Measurements from ENCODE around the gene EEF1AKMT2. TPM values are rescaled to one million over a fixed set of nuclear protein-coding genes. Genes with fewer than 3 reads are reported as not detected.
A peak's percentile ranks its signal among the peaks of the same experiment; 100 is the strongest.

Gene EEF1AKMT2
- polyA plus RNA-seq, 1 of the 3 experiments (the other 2 are of a cell fraction), result 14.0 TPM

DNA sequence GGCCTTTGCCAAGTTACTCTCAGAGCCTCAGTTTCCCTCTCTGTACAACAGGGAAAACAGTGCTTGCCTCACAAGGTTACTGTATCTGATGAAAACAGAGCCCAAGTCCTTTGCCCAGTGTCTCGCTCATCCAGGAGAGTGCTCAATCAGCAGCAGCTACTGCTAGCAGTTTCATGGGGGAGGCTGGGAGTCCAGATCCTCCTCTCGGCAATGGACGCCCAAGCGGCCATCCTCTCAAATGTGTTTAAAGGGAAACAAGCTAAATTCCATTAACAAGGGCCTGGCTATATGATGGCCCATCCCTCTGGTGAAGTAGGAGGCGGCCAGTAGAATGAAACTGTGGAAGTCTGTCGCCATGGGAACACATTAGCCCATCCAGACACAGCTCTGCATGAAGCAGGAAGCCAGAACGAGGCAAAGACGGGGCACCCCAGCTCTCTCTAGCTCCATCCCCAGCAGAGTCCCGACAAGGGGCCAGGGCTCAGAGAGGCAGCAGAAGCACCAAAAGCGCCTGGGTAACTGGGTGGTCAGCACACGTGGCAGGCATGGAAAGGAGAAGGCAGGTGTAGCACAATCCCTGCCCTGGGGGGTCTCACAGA, 82.7 kb downstream of the EEF1AKMT2 start (continued):
- TF ChIP-seq, protein P1, sequence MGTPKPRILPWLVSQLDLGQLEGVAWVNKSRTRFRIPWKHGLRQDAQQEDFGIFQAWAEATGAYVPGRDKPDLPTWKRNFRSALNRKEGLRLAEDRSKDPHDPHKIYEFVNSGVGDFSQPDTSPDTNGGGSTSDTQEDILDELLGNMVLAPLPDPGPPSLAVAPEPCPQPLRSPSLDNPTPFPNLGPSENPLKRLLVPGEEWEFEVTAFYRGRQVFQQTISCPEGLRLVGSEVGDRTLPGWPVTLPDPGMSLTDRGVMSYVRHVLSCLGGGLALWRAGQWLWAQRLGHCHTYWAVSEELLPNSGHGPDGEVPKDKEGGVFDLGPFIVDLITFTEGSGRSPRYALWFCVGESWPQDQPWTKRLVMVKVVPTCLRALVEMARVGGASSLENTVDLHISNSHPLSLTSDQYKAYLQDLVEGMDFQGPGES (IDR thresholded peaks at IDR 0.05; ENCODE audit: low read depth, low read length), result no peak
- TF ChIP-seq EP300 (IDR thresholded peaks at IDR 0.05; ENCODE audit: borderline replicate concordance in 1 of 2, low read depth in 1 of 2, low read length in 1 of 2), result no peak

DNA sequence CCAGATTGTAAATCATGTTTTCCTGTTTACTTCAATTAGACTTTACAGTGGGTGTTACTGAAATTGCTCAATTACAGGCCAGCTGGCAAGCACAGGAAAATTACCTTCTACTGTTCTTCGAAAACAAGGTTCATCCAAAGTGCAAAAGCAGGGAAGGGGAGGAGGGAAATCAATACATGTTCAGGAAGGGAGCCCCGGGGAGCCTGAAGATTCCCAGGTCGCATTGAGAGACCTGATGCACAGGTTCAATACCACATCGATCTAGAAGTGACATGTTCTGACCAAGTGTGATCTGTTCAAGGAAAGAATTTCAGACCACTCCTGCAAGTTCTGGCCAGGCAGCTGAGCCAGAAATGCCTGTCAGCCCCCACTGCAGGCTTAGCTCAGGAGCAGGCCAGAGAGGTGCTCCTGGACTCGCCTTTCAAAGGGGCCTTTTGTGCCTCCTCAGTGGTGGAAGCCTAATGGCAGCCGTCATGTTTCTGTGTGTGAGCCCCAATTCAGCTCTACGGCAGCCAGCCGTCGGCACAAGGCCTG, 83.4 kb downstream of the EEF1AKMT2 start:
- no peak overlapping the region for H3K4me2 ChIP-seq
- DNase-seq, result no peak
- H3K36me3 ChIP-seq (replicated peaks in 1 of 2; ENCODE audit: control insufficient read depth in 1 of 2, insufficient read depth in 2 of 2, low read length in 1 of 2), result peaks cover 0 to 15% of the 10 kb centered on the region in 2 experiments
- H3K4me3 ChIP-seq (ENCODE audit: low read depth in 2 of 2, low read length in 1 of 2), result no peak overlapping the region
- H4K20me1 ChIP-seq (ENCODE audit: insufficient read depth), result peaks cover 3% of the 10 kb centered on the region; the same call in 1 of the 2 replicates
- H3F3A ChIP-seq (replicated peaks; ENCODE audit: insufficient read depth), result no peaks in the 10 kb centered on the region
- peak overlapping the region in 1 of 2 experiments; percentile 90; a peak in 2 of 4 replicates for H3K27ac ChIP-seq (ENCODE audit: low read depth in 2 of 2, low read length in 1 of 2)
- CTCF ChIA-PET, result interaction anchor here (0.7 to 2.2 kb wide), 11 partner anchors 10 to 178 kb away, joined by 3 to 11 read pairs (median 6); no protein-coding TSS in a partner anchor
- no peaks in the 10 kb centered on the region for H3K9me3 ChIP-seq
- TF ChIP-seq RAD21 (IDR thresholded peaks at IDR 0.05; ENCODE audit: low read length), result no peak
- TF ChIP-seq NFIC (IDR thresholded peaks at IDR 0.05; ENCODE audit: borderline replicate concordance), result no peak
- TF ChIP-seq, protein P2, sequence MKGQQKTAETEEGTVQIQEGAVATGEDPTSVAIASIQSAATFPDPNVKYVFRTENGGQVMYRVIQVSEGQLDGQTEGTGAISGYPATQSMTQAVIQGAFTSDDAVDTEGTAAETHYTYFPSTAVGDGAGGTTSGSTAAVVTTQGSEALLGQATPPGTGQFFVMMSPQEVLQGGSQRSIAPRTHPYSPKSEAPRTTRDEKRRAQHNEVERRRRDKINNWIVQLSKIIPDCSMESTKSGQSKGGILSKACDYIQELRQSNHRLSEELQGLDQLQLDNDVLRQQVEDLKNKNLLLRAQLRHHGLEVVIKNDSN (IDR thresholded peaks at IDR 0.05; ENCODE audit: borderline replicate concordance, low read depth), result no peak
- no peak for TF ChIP-seq RFX5 (IDR thresholded peaks at IDR 0.05; ENCODE audit: low read length)
- no peak for TF ChIP-seq FOXJ3 (CRISPR knock-in tag; IDR thresholded peaks at IDR 0.05)
- TF ChIP-seq YY1 (IDR thresholded peaks at IDR 0.05; ENCODE audit: low read depth), result no peak
- TF ChIP-seq, protein P1 (IDR thresholded peaks at IDR 0.05; ENCODE audit: low read depth, low read length), result no peak
- no peak for TF ChIP-seq SMC3 (IDR thresholded peaks at IDR 0.05; ENCODE audit: low read depth, low read length)
- no peak for TF ChIP-seq TAF1 (IDR thresholded peaks at IDR 0.05; ENCODE audit: borderline replicate concordance, low read depth, low read length)
- TF ChIP-seq, protein P3, sequence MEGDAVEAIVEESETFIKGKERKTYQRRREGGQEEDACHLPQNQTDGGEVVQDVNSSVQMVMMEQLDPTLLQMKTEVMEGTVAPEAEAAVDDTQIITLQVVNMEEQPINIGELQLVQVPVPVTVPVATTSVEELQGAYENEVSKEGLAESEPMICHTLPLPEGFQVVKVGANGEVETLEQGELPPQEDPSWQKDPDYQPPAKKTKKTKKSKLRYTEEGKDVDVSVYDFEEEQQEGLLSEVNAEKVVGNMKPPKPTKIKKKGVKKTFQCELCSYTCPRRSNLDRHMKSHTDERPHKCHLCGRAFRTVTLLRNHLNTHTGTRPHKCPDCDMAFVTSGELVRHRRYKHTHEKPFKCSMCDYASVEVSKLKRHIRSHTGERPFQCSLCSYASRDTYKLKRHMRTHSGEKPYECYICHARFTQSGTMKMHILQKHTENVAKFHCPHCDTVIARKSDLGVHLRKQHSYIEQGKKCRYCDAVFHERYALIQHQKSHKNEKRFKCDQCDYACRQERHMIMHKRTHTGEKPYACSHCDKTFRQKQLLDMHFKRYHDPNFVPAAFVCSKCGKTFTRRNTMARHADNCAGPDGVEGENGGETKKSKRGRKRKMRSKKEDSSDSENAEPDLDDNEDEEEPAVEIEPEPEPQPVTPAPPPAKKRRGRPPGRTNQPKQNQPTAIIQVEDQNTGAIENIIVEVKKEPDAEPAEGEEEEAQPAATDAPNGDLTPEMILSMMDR (IDR thresholded peaks at IDR 0.05), result no peak
- TF ChIP-seq RCOR1 (IDR thresholded peaks at IDR 0.05; ENCODE audit: low read length), result no peak
- TF ChIP-seq SIN3A (IDR thresholded peaks at IDR 0.05; ENCODE audit: borderline replicate concordance, low read depth, low read length), result no peak
- no peak for TF ChIP-seq GABPA (IDR thresholded peaks at IDR 0.05; ENCODE audit: low read depth)
- TF ChIP-seq TCF12 (IDR thresholded peaks at IDR 0.05), result no peak
- no peak for TF ChIP-seq EP300 (IDR thresholded peaks at IDR 0.05; ENCODE audit: borderline replicate concordance in 1 of 2, low read depth in 1 of 2, low read length in 1 of 2)
- TF ChIP-seq MXI1 (IDR thresholded peaks at IDR 0.05; ENCODE audit: low read depth, low read length), result no peak
- no peak for TF ChIP-seq CHD2 (IDR thresholded peaks at IDR 0.05; ENCODE audit: low read length, partially characterized antibody)
- POLR2A ChIA-PET, result interaction anchor here (0.6 to 1.1 kb wide), 2 partner anchors 22 to 34 kb away, joined by 3 read pairs; no protein-coding TSS in a partner anchor
- H3K4me1 ChIP-seq (ENCODE audit: control insufficient read depth in 1 of 2, insufficient read depth in 2 of 2, low read depth in 1 of 2, low read length in 1 of 2), result peaks cover 0 to 68% of the 10 kb centered on the region in 2 experiments; a peak in 3 of 4 replicates
- H2AFZ ChIP-seq (ENCODE audit: low read depth), result no peak overlapping the region
- no peaks in the 10 kb centered on the region; the same call in 1 of the 2 replicates for H3K79me2 ChIP-seq (ENCODE audit: insufficient read depth)
- H3K27me3 ChIP-seq (ENCODE audit: insufficient read depth), result no peaks in the 10 kb centered on the region
- H3K9ac ChIP-seq, result no peak overlapping the region
- WGBS (ENCODE audit: low lambda C conversion rate), result 64% methylated on average over 4 of the region's 9 CpGs
- no peaks in the 10 kb centered on the region for H3K9me2 ChIP-seq

All from SK-N-SH (cell line).